Panc1 (cell line): Measurements from ENCODE around the gene THSD7A.
"Not testable (repeated sequence)": the region's sequence is repeated elsewhere in the genome, so short reads cannot be mapped to it uniquely, and the experiment has no call there.

Experiments used
- POLR2AphosphoS5 ChIP-seq: IDR thresholded peaks from 2 replicates; pipeline ENCODE4 v1.6.1; 2012; ENCODE audit warnings: mild to moderate bottlenecking, low read depth, low read length, moderate library complexity
- TCF7L2 ChIP-seq: IDR thresholded peaks from 2 replicates; pipeline ENCODE4 v1.6.1; 2011; ENCODE audit warnings: mild to moderate bottlenecking, low read depth, low read length, inconsistent platforms

- not testable (repeated sequence) for TF ChIP-seq TCF7L2, POLR2AphosphoS5
Observed at GRCh38 chr7:11443934-11444333, 388.1 kb downstream of the THSD7A start.
